Testis (tissue), 2 donors: ENCODE results near the gene NEAT1.

Experiments used
- CTCF ChIP-seq, 3 experiments: fragments of 450-650 bp in 2 of 3; fragments of 200-600 bp in 1 of 3; sonication (generic) in 1 of 3; IDR thresholded peaks; one replicate each; pipeline ENCODE4 v1.5.1; 2016 to 2019; ENCODE audit warnings: antibody characterized with exemption in 3 of 3, mild to moderate bottlenecking in 2 of 3, moderate library complexity in 1 of 3
- POLR2A ChIP-seq: fragments of 450-650 bp; IDR thresholded peaks from one replicate; pipeline ENCODE4 v1.6.1; 2017; ENCODE audit warnings: antibody characterized with exemption, mild to moderate bottlenecking, moderate library complexity

GRCh38 chr11:65439331-65440181, 17.0 kb downstream of the NEAT1 start:
- no peak for TF ChIP-seq CTCF (IDR thresholded peaks at IDR 0.05)
- no peak for TF ChIP-seq POLR2A
